ENCODE measurements around the gene IKZF1.

DNA sequence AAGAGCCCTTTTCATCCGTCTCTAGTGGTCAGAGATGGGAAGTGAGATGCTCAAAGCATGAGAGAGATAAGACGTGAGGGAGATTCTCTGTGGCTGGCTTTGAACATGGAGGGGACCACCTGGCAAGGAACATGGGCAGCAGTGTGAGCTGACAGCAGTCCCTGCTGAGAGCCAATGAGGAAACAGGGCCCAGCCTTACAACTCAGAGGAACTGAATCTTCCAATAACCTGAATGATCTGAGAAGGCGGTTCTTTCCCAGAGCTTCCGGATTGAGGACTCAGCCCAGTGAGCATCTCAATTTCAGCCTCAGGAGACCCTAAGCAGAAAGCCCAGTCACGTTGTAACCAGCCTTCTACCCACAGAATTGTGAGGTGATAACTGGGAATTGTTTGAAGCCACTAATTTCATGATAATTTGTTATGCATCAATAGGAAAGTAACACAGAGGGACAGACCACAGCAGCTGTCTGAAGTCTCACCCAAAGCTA is 33.9 kb upstream of the IKZF1 start:
- TF ChIP-seq HDAC2 (IDR thresholded peaks at IDR 0.05) (no peak), ZC3H11A (IDR thresholded peaks at IDR 0.05) (no peak), POLR2A (IDR thresholded peaks at IDR 0.05; ENCODE audit: low read length) (no peak), NR3C1 (IDR thresholded peaks at IDR 0.05) (no peak), KDM5A (IDR thresholded peaks at IDR 0.05) (no peak), RCOR1 (IDR thresholded peaks at IDR 0.05; ENCODE audit: low read depth, low read length) (no peak)
- TF ChIP-seq, protein P1, sequence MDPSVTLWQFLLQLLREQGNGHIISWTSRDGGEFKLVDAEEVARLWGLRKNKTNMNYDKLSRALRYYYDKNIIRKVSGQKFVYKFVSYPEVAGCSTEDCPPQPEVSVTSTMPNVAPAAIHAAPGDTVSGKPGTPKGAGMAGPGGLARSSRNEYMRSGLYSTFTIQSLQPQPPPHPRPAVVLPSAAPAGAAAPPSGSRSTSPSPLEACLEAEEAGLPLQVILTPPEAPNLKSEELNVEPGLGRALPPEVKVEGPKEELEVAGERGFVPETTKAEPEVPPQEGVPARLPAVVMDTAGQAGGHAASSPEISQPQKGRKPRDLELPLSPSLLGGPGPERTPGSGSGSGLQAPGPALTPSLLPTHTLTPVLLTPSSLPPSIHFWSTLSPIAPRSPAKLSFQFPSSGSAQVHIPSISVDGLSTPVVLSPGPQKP (IDR thresholded peaks at IDR 0.05; ENCODE audit: low read depth, low read length), result no peak
- TF ChIP-seq, protein P2, sequence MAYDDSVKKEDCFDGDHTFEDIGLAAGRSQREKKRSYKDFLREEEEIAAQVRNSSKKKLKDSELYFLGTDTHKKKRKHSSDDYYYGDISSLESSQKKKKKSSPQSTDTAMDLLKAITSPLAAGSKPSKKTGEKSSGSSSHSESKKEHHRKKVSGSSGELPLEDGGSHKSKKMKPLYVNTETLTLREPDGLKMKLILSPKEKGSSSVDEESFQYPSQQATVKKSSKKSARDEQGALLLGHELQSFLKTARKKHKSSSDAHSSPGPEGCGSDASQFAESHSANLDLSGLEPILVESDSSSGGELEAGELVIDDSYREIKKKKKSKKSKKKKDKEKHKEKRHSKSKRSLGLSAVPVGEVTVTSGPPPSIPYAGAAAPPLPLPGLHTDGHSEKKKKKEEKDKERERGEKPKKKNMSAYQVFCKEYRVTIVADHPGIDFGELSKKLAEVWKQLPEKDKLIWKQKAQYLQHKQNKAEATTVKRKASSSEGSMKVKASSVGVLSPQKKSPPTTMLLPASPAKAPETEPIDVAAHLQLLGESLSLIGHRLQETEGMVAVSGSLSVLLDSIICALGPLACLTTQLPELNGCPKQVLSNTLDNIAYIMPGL (CRISPR knock-in tag; IDR thresholded peaks at IDR 0.05; ENCODE audit: borderline replicate concordance), result no peak
- TF ChIP-seq, protein P3, sequence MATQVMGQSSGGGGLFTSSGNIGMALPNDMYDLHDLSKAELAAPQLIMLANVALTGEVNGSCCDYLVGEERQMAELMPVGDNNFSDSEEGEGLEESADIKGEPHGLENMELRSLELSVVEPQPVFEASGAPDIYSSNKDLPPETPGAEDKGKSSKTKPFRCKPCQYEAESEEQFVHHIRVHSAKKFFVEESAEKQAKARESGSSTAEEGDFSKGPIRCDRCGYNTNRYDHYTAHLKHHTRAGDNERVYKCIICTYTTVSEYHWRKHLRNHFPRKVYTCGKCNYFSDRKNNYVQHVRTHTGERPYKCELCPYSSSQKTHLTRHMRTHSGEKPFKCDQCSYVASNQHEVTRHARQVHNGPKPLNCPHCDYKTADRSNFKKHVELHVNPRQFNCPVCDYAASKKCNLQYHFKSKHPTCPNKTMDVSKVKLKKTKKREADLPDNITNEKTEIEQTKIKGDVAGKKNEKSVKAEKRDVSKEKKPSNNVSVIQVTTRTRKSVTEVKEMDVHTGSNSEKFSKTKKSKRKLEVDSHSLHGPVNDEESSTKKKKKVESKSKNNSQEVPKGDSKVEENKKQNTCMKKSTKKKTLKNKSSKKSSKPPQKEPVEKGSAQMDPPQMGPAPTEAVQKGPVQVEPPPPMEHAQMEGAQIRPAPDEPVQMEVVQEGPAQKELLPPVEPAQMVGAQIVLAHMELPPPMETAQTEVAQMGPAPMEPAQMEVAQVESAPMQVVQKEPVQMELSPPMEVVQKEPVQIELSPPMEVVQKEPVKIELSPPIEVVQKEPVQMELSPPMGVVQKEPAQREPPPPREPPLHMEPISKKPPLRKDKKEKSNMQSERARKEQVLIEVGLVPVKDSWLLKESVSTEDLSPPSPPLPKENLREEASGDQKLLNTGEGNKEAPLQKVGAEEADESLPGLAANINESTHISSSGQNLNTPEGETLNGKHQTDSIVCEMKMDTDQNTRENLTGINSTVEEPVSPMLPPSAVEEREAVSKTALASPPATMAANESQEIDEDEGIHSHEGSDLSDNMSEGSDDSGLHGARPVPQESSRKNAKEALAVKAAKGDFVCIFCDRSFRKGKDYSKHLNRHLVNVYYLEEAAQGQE (IDR thresholded peaks at IDR 0.05), result no peak
